GM18858 (cell line): ENCODE results near the gene DNASE1L2.

ENCODE experiments used
- ATAC-seq: cut with Tn5 transposase; IDR thresholded peaks from one replicate; pipeline ENCODE4 v1.9.1; 2021; ENCODE audit not compliant: unreplicated experiment

The DNASE1L2 gene, protein sequence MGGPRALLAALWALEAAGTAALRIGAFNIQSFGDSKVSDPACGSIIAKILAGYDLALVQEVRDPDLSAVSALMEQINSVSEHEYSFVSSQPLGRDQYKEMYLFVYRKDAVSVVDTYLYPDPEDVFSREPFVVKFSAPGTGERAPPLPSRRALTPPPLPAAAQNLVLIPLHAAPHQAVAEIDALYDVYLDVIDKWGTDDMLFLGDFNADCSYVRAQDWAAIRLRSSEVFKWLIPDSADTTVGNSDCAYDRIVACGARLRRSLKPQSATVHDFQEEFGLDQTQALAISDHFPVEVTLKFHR

DNA sequence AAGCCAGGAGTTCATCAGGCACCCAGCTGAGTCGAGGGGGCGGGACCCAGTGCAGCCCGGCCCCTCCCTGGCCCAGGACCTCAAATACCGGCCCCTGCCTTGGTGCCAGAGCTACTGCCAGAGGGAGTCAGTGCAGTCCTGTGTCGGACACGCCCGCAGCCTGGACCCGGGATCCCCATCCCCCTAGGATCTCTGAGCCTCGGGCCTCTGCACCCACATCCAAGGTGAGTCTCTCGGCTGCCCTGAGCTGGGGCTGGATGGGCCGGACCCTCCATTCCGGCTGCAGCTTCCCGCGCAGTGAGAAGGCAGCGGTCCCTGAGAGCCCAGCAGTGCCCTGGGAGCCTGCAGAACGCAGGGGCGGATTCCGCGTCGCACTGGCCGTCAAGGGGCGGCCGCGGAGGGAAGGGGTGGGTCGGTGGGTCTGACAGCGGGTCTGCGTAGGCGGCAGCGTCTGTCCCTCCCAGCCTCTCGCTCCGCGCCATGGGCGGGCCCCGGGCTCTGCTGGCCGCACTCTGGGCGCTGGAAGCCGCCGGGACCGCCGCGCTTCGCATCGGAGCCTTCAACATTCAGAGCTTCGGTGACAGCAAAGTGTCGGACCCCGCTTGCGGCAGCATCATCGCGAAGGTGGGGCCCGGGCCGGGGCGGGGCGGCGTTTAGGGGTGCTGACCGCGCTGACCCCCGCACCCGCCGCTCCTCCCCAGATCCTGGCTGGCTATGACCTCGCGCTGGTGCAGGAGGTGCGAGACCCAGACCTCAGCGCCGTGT, at the start of gene DNASE1L2:
Gene DNASE1L2 (plus strand): TSS at position 108 of the 765 bp plus-strand sequence. CDS start 373 bp downstream, at position 481.
- ATAC-seq = no peak

DNA sequence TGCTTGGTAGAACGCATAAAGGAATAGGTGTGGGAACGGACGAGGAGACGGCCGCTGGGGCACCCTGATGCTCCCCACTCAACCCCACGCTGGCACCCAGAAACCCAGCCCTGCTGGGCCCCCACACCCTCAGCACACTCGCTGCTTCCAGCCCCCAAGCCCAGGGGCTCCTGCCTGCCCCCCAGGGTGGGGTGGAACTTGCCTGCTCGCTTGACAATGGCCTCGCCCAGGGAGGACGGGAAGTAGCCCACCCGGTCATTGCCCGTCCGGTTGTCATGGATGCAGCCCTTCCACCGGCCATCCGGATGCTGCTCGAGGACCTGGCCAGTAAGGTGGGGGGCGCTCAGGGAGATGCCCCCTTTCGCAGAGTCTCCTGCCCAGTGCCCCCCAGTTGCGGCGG, 49.7 kb upstream of the DNASE1L2 start:
- no peak for ATAC-seq

DNA sequence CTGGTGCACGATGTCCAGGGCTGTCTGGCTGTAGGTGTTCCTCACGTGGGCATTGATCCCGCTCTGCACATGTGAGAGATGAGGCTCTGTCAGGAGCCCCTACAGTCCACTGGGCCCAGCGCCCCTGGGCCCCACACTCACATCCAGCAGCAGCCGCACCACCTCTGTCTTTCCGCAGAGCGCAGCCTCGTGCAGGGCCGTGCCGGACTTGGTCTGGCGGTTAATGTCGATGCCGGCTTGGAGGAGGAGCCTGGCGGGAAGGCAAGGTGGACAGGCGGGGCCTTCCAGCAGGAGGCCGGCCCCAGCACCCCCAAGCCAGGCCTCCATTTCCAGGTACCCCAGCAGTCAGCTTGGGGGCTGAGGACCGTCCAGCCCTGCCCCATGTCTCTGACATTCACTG, 49.0 kb upstream of the DNASE1L2 start:
- ATAC-seq = no peak

DNA sequence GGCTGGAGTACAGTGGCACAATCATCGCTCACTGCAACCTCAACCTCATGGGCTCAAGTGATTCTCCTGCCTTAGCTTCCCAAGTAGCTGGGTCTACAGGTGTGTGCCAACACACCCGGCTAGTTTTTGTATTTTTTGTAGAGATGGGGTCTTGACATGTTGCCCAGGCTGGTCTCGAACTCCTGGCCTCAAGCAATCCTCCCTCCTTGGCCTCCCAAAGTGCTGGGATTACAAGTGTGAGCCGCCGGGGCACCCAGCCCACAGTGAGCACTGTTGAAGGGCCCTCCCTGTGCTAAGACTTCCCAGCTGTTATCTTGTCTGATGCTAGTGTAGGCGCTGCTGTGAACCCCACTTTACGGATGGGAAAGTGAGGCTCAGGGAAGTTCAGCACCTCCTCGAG, 47.8 kb upstream of the DNASE1L2 start:
- ATAC-seq = no peak

DNA sequence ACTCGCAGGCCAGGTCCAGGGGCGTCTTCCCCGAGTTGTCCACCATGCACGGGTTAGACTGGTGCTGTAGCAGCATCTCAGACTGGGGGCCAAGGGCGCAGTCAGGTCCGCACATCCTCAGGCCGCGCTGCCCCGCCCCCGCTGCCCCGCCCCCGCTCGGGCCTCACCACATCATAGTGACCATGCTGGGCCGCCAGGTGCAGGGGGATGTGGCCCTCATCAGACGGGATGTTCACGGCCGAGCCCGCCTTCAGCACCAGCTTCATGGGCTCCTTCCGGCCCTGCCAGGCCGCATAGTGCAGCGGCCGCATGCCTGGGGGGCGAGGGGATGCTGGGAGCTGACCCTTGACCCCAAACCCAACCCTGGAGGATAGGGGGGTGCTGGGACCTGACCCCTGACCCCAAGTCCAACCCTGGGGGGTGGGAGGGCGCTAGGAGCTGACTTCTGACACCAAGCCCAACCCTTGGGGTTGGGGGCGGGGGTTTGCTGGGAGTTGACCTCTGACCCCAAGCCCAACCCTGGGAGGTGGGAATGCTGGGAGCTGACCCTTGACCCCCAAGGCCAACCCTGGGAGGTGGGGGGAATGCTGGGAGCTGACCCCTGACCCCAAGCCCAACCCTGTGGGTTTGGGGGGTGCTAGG, 46.9 kb upstream of the DNASE1L2 start:
- ATAC-seq = no peak

DNA sequence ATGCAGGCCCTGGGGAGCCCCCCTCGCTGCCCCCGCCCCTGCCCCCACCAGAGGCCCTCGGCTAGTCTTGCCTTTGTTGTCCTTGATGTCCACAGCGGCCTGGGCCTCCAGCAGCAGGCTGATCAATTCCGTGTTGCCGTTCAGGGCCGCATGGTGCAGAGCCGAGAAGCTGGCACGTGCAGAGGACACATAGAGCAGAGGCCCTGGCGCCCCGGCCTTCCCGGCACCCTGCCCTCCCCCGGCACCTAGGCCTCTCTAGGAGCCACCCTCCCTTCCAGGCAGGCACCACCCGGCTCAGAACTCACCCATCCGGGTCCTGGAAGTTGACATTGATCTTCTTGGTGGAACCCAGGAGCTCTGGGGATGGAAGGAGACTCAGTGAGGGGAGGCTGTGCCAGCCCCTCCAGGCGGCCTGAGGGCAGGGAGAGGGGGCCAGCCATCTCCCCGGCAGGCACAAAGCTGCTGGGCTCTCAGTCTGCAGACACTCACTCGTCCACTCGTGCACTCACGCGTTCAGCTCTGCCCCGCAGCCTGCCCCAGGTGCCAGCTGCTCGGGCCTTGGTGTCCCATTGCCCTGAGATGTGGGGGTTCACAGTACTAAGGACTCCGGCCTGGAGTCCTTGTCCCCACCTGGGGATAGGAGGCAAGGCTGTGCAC, 46.1 kb upstream of the DNASE1L2 start:
- ATAC-seq = no peak

DNA sequence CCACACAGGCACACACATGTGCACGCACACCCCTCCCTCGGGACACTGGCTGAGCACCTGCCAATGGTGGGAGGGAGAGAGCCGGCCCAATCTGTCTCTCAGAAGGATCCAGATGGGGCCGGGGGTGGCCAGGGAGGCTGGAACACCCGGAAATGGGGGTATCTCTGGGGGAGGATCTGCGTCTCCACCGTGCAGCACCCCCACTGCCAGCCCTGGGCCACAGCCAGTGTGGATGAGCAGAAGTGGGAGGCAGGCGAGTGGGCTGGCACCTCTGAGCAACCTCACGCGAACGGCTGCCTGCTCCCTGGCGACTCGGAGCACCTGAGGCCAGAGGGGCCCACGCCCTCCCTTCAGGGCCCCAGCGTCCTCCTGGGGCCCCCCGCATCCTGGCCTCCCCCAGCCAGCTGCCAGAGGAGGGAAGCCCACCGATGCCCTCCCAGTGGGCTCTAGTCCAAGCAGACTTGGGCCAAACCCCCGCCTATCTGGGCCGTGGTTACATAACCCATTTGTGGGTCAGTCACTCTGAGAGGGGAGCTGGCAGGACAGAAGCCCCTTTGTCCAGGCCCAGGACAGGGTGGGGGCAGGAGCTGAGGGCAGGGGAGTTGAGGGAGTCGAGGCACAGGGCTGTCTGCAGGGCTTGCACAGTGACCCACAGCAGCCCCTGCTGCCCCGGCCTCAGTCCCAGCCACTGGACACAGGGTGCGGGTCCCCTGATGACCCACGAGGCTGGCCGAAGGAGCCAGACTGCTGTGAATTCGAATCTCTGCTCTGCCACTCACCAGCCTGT, 45.4 kb upstream of the DNASE1L2 start:
- ATAC-seq = no peak

DNA sequence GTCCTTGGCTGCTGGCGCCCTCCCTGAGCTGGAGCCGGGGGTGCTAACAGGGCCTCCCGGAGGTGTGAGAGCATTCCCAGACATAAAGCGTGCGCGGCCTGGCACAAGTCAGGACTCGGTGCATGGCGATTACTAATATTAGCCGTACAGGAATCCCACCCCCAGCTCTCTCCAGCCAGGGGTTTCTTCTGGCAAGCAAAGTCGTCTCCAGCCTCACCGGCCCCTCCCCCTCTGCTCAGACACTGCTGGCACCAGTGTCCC, 44.9 kb upstream of the DNASE1L2 start:
- ATAC-seq = no peak

DNA sequence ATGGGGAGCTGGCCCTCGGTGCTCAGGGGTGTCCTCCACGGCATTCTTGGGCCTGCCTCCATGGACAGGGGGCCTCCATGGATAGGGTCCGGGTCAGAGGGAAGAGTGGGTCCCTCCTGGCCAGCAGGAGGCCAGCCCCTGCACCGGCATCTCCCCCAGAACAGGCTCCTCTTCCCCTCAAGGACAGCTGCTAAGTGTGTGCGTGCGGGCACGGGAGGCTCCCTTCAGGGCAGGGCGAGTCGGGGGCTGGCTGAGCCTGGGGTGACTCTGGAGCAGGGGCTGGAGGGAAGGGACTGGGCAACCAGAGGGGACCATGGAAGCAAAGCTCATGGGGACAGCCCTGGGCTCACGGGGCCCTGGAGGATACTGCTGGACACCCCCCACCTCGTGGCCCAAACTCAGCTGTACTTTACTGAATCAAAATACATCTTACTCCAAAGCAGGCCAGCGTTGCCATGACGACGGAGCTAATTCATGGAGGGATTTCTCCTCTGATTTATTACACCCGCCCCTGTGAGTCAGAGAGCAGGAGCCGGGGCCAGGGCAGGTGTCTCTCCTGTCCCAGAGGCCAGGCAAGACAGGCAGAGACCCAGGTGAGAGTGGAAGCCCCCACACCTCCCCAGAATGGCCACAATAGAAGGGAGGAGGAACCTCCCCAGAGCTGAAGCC, 41.9 kb upstream of the DNASE1L2 start:
- no peak for ATAC-seq

DNA sequence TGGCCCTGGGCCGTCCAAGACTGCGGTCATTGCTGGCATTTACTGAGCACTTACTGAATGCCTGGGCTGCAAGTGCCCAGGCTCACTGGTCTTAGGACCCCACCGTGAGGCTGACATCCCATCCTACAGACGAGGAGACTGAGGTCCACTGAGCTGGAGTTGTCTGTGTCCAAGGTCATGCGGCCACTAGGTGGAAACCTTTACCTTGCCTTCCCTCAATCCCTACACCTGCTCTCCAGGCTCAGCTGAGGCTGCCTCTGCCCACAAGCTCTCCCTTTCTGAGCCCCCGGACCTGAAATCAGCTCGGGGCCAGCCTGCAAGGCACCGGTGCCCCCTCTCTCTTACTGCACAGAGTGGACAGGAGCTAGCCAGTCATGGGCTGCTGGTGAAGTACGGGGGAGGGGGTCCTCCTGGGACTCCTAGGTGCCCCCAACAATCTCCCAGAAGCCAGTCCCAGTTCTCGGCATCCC, 41.4 kb upstream of the DNASE1L2 start:
- ATAC-seq = no peak

DNA sequence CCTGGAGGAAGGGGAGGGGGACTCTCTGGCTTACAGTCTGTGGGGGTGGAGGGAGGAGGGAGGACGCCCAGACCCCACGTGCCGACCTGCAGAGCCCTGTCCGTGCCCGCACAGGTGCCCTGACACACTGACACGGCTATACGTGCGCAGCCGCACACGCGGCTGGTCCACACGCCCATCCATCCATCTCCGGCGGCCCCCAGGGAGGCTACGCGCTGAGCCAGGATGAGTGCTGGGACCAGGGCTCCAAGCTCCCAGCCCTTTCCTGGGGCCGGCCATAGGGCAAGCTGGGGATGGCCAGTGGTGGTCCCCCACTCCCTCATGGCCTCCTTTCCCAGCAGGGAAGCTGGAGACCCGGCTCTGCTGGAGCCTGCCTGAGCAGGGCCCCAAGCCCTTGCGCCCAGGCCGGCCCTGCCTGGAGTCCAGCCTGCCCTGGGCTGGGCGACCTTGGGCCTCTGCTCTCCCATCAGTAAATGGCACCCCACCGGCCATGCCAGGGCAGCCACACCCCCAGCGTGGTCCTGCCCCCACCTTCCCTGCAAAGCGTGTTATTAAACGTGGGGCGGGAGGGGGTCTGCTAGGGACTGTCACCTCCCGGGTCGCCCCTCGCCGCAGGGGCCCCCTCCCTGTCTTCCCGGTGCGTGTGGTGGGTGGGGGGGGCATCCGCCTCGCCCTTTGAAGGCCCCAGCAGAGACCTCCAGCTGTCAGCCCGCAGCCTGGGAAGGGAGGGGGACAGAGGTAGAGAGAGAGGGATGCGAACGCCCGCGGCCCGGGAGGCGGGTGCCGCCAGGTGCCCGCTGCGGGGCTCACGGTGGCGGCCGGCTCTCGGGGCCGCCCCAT, 40.7 kb upstream of the DNASE1L2 start:
- ATAC-seq = no peak

DNA sequence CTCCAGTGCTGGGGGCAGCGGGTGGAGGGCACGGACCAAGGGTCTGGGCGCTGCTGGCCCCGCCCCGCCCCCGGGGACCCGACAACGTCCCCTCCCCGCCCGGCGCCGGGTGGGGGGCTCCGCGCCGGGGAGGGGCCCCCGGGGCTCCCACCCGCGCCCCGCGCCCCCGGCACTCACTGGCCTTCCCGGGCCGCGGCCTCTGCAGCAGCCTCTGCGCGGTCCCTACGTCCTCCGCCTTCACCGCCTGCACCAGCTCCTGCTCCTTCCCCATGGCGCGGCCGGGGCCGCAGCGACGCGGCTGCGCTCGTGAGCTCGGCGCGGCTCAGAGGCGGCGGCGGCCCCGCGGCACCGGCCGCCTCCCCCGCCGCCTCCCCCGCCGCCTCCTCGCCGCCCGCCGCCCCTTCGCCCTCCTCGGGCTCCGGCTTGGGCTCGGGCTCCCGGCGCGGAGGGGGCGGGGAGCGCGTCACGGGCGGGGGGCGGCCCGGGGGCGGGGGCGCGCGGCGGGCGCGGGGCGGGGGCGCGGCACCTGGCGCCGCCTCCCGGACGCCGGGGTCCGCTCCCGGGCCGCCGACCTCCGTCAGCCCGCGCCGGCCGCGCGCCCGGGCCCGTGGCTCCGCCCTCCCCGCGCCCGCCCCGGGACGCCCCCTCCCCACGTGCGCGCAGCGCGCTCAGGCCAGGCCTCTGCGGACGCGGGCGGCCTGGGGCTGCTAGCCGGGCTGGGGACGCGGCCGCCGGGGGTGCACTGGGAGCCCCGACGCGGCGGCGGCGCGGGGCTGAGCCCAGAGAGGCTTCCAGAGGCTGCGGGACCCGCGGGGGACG, 39.9 kb upstream of the DNASE1L2 start, which contains the start of gene CASKIN1:
Gene CASKIN1 (minus strand): TSS at position 444 of the 819 bp plus-strand sequence. CDS start 173 bp downstream, at position 271.
- no peak for ATAC-seq

DNA sequence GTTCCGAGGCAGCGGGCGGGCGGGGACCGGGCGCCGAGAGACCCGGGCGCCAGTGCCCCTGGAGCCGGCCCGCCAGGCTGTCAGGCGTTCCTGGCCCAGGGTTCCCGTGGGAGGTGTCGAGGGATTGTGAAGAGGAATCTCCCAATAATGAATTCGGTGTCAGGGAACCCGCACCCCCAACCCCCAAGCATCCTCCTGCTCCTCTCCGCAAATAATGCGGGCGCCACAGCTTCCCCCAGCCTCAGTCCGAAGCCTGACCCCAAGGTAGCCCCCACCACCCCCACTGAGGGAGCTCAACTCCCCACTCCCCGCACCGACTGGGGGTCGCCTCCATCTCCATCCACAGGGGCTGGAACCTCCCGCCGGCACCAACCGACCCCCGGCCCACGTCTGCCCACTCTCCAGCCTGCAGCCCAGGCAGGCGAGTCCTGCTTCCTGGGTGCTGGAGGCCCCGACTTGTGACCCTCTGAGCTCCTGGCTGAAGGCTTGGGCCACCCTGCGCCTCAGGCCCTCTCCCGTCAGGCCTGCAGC, 39.2 kb upstream of the DNASE1L2 start:
- ATAC-seq = no peak

DNA sequence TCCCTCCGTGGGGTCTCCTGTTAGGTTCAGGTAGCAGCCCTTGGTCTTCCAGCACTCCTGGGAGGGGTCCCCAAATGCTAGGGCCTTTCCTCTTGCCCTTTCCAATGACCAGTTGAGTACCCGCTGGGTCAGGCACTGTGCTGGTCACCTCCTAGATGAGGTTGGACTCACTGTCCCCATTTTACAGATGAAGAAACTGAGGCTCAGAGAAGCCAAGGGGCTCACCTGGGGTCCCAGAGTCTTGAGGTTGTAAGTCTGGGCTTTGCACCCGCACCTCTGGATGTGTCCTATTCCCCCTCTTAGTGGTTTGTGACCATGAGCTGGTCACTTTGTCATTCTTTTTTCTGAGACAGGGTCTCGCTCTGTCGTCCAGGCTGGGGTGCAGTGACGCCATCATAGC, 38.5 kb upstream of the DNASE1L2 start:
- ATAC-seq = no peak

DNA sequence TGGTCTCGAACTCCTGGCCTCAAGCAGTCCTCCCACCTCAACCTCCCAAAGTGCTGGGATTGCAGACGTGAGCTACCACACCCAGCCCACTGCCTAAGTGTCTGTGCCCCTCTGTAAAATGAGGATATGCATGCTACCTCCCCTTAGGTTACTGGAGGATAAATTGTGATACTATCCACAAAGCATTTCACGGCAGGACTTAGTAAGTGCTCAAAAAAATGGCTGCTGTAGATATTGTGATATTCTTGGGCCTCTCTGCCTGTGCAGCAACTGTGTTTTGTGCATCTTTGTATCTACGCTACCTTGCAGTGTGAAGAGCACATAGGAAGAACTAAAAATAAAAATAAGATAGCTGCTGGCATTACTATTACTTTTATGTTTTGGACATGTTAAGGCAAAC, 38.0 kb upstream of the DNASE1L2 start:
- ATAC-seq = no peak

DNA sequence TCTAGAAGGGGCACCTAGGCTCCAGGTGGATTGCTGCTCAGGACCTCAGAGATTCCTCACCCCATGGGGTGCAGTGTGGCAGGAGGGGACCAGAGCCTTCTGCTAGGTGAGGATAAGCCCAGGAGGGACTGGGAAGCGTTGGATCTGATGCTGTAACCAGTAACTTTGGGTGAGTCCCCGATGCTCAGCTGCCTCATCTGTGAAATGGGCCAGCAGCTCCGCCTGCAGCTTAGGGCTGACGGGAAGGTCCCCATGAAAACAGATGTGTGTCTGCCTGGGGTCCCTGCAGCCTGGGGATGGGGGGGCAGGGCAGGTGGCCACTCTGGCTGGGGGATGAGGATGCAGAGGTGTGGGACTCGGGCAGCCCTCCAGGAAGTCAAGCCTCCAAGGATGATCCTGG, 37.1 kb upstream of the DNASE1L2 start:
- no peak for ATAC-seq

DNA sequence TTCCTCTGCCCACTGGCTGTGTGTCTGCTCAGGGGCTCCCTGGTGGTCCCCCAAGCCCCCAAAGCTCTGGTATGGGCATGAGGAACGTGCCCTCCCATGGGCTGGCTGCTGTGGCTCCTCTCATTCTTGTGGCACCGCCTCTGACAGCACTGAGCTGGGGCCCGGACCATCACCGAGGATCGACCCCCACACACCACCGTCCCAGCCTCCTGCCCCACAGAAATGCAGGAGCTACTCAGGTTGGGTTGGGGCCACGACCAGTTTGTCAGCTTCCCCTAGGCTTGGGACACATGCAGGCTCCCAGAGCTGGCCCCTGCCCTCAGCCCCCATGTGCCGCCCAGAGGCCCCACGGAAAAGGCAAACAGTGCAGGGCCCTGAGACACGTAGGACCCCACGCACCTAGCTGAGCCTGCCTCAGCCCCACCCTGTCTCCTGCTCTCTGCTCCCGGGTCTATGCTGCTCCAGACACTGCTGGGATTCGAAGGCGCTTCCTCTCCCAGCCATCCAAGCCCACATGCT, 36.6 kb upstream of the DNASE1L2 start:
- ATAC-seq = no peak

DNA sequence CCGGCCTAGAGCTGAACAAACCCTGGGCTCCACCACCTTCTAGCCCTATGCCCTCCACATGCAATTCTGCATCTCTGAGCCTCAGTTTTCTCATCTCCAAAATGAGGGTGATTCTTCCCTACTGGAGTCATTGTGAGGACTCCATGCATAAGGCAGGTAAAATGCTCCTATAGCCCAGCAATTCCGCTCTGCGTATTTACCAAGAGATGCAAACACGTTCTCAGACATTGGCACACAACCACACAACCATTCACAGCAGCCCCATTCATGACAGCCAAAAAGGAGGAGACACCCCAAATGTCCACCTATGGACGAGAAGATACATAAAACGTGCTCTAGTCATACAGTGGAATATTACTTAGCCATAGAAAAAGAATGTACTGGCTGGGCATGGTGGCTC, 35.9 kb upstream of the DNASE1L2 start:
- ATAC-seq = no peak
